ENCODE measurements around the gene ACBD4.

GRCh38 chr17:45135978-45136791 is 698 bp downstream of the ACBD4 start:
- no peak for TF ChIP-seq POLR2A (IDR thresholded peaks at IDR 0.05; ENCODE audit: low read length)
- no peak for TF ChIP-seq GATA1 (IDR thresholded peaks at IDR 0.05; ENCODE audit: low read depth, low read length)

Measured in erythroblast (primary cell).